HAP-1 (cell line): ENCODE data around the gene ABHD6.
A peak's percentile ranks its signal among the peaks of the same experiment; 100 is the strongest.
"Not testable (repeated sequence)": the region's sequence is repeated elsewhere in the genome, so short reads cannot be mapped to it uniquely, and the experiment has no call there.

ENCODE experiments used
- DNase-seq, 2 experiments: peaks; one replicate each; pipeline ENCODE4 v3.0.0-alpha.2; 2016 to 2020; ENCODE audit warnings: low spot score in 2 of 2
- H3K27me3 ChIP-seq: fragments of 250-450 bp; sonication (Bioruptor Pico); 2 replicates; pipeline ENCODE4 v1.5.1; 2020; ENCODE audit warnings: low read depth, mild to moderate bottlenecking, moderate library complexity
- H3K36me3 ChIP-seq: fragments of 250-450 bp; sonication (Bioruptor Pico); replicated peaks from 2 replicates; pipeline ENCODE4 v1.5.1; 2020; ENCODE audit warnings: mild to moderate bottlenecking
- H3K4me1 ChIP-seq: fragments of 250-450 bp; sonication (Bioruptor Pico); 2 replicates; pipeline ENCODE4 v1.5.1; 2020; ENCODE audit warnings: mild to moderate bottlenecking
- H3K4me3 ChIP-seq: fragments of 250-450 bp; sonication (Bioruptor Pico); 2 replicates; pipeline ENCODE4 v1.5.1; 2020; ENCODE audit warnings: mild to moderate bottlenecking, moderate library complexity
- H3K9me3 ChIP-seq: fragments of 250-450 bp; sonication (Bioruptor Pico); 2 replicates; pipeline ENCODE4 v1.5.1; 2020; ENCODE audit warnings: mild to moderate bottlenecking, moderate library complexity
- in situ Hi-C: fragments of 300-500 bp; cut with MboI; formaldehyde crosslinking; loops from 3 replicates; pipeline ENCODE4 v1.14.3; 2020; ENCODE audit warnings: low sequenced_read_pairs, inconsistent platforms, mixed read lengths

Gene ABHD6

GRCh38 chr3:58288964-58289613 is 51.5 kb downstream of the ABHD6 start:
- H3K9me3 ChIP-seq, H3K27me3 ChIP-seq, H3K36me3 ChIP-seq, H3K4me3 ChIP-seq, DNase-seq, in situ Hi-C loops, H3K4me1 ChIP-seq: not testable (repeated sequence)

GRCh38 chr3:58290446-58290845 is 52.9 kb downstream of the ABHD6 start:
- H3K9me3 ChIP-seq, H3K36me3 ChIP-seq, H3K4me3 ChIP-seq, DNase-seq, H3K4me1 ChIP-seq, in situ Hi-C loops, H3K27me3 ChIP-seq: not testable (repeated sequence)

DNA sequence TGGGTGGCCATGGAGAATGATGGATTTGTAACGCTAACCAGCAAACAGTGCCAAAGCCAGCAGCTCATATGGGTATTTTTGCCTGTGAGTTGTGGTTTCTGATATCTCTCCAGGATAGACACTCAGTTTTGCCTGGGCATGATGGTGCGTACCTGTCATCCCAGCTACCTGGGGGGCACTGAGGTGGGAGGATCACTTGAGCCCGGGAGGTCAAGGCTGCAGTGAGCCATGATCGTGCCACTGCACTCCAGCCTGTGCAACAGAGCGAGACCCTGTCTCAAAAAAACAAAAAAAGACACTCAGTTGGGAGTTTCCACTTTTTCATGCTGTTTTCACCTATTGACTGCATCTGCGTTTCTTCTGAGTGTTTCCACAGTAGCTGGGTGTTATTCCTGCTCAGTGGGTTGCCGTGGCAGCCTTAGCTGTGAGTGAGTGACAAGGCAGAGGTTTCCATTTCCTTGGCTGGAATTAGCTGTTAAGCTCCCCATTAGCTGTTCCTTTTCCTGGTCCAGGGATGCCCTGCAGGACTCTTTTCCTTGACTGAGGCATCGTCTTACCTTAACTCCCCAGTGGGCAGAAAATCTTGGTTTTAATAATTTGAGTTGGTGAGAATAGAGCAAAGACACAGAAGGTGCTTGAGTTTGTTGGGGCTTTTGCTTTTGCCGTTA is 54.2 kb downstream of the ABHD6 start:
- H3K9me3 ChIP-seq: no peaks in the 10 kb centered on the region
- H3K4me1 ChIP-seq: no peaks in the 10 kb centered on the region
- in situ Hi-C loops: no loop called here
- no peaks in the 10 kb centered on the region for H3K27me3 ChIP-seq
- H3K36me3 ChIP-seq: no peaks in the 10 kb centered on the region
- no peak overlapping the region for H3K4me3 ChIP-seq
- no peak for DNase-seq

DNA sequence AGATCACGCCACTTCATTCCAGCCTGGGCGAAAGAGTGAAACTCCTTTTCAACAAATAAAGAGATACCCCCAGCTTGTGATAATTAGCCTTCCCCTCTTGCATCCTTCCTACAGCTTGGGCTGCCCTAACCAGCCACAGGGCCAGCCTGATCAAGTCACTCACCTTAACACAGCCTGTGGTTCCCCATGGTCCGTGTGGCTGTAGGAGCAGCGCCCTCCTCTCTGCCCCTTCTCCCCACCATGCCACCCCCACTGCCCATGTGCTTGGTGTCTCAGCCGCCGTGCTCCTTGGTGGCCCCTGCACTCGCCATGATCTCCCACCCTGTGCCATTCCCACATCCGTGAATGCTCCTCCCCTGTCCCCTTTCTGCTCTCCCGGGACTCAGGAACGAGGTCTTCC is 55.3 kb downstream of the ABHD6 start:
- no peak for DNase-seq
- H3K27me3 ChIP-seq: no peaks in the 10 kb centered on the region
- in situ Hi-C loops: no loop called here
- H3K4me3 ChIP-seq: no peak overlapping the region
- H3K4me1 ChIP-seq: no peaks in the 10 kb centered on the region
- no peaks in the 10 kb centered on the region for H3K36me3 ChIP-seq
- no peaks in the 10 kb centered on the region for H3K9me3 ChIP-seq

DNA sequence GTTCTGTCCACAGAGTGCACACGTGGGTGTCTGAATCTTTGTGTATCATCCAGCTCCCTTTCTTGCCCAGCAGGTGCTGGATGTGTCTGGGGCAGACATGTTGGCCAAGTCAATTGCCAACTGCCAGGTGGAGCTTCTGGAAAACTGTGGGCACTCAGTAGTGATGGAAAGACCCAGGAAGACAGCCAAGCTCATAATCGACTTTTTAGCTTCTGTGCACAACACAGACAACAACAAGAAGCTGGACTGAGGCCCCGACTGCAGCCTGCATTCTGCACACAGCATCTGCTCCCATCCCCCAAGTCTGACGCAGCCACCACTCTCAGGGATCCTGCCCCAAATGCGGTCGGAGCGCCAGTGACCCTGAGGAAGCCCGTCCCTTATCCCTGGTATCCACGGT is 55.9 kb downstream of the ABHD6 start:
- in situ Hi-C loops: no loop called here
- H3K27me3 ChIP-seq: no peaks in the 10 kb centered on the region
- no peak overlapping the region for H3K4me3 ChIP-seq
- DNase-seq: no peak
- H3K36me3 ChIP-seq: no peaks in the 10 kb centered on the region
- no peaks in the 10 kb centered on the region for H3K4me1 ChIP-seq
- H3K9me3 ChIP-seq: no peaks in the 10 kb centered on the region

- DNase-seq: no peak
- Histone ChIP-seq H3K4me1 (no peaks in the 10 kb centered on the region), H3K27me3 (peaks cover 6% of the 10 kb centered on the region; the same call in 1 of the 2 replicates), H3K36me3 (no peaks in the 10 kb centered on the region), H3K9me3 (no peaks in the 10 kb centered on the region), H3K4me3 (no peak overlapping the region)
- in situ Hi-C loops: no loop called here
These were observed 58.7 kb downstream of the ABHD6 start for GRCh38 chr3:58296269-58296668.

DNA sequence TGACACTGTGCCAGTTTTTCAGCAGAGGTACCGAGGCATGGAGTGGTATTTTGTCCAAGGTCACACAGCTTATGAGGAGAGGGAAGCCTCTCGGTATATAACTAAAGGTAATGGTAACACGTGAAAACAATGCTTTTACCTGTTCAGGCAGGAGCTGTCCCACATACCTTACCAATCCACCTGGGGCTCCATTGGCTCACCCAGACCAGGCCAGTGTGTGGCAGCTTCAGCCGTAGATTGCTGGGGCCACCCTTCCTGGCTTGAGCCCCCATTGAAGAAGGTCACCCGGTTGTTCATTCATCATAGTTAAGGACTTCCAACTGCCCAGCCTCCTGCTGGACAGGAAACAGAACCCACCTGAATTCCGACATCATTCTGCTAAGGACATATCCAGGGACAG is 59.3 kb downstream of the ABHD6 start:
- H3K9me3 ChIP-seq: 0 out of 2 replicates have a peak, but pooled peaks cover 2% of the 10 kb centered on the region
- peaks cover 10% of the 10 kb centered on the region; the same call in 1 of the 2 replicates for H3K27me3 ChIP-seq
- in situ Hi-C loops: no loop called here
- DNase-seq: no peak
- no peak overlapping the region for H3K4me3 ChIP-seq
- H3K4me1 ChIP-seq: no peaks in the 10 kb centered on the region
- no peaks in the 10 kb centered on the region for H3K36me3 ChIP-seq

GRCh38 chr3:58298190-58298589 is 60.6 kb downstream of the ABHD6 start:
- Histone ChIP-seq H3K4me1 (no peaks in the 10 kb centered on the region), H3K9me3 (0 out of 2 replicates have a peak, but pooled peaks cover 2% of the 10 kb centered on the region), H3K36me3 (no peaks in the 10 kb centered on the region), H3K27me3 (peaks cover 10% of the 10 kb centered on the region; the same call in 1 of the 2 replicates), H3K4me3 (no peak overlapping the region)
- DNase-seq: no peak
- in situ Hi-C loops: no loop called here

DNA sequence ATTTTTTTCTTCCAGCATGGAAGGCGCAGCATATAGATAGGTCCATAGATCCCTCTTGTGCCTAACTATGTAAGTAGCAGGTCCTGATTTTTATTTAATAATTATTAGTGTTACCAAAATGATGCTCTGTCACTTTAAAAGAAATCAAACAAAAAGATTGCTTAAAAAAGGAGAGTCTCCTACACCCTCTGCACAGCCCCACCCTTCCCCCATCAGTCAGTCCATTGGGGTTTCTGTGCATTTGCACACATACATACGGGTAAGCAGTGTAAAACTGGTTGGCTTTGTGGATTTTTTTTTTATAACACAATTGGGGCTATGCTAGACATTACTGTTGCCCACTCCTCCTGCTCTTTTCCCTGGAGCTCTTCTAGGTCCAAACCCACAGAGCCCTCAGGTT is 61.5 kb downstream of the ABHD6 start:
- Histone ChIP-seq H3K9me3 (0 out of 2 replicates have a peak, but pooled peaks cover 2% of the 10 kb centered on the region), H3K36me3 (no peaks in the 10 kb centered on the region), H3K27me3 (peaks cover 10% of the 10 kb centered on the region; the same call in 1 of the 2 replicates), H3K4me3 (no peak overlapping the region), H3K4me1 (no peaks in the 10 kb centered on the region)
- no peak for DNase-seq
- in situ Hi-C loops: no loop called here

GRCh38 chr3:58299839-58300516 is 62.4 kb downstream of the ABHD6 start:
- in situ Hi-C loops: loop anchor here (5.0 kb wide), 1 partner anchor 118 kb away; no protein-coding TSS in a partner anchor
- no peak for DNase-seq
- H3K4me3 ChIP-seq: no peak overlapping the region
- H3K4me1 ChIP-seq: no peaks in the 10 kb centered on the region
- H3K36me3 ChIP-seq: no peaks in the 10 kb centered on the region
- peaks cover 10% of the 10 kb centered on the region; the same call in 1 of the 2 replicates for H3K27me3 ChIP-seq
- 0 out of 2 replicates have a peak, but pooled peaks cover 2% of the 10 kb centered on the region for H3K9me3 ChIP-seq

GRCh38 chr3:58305882-58306711 is 68.5 kb downstream of the ABHD6 start, which contains the start of the genes HTD2 and RPP14:
Gene HTD2, plus strand, starts transcription at chr3:58306520. Its CDS starts 11,094 bp downstream, at chr3:58317614.
Gene RPP14, plus strand, starts transcription at chr3:58306245. Its CDS starts 4,085 bp downstream, at chr3:58310330.
- DNase-seq: peak; percentile 92 to 97
- Histone ChIP-seq H3K9me3 (0 out of 2 replicates have a peak, but pooled peaks cover 2% of the 10 kb centered on the region), H3K4me1 (peaks cover 6% of the 10 kb centered on the region; the same call in 1 of the 2 replicates), H3K4me3 (peak within 1 kb of the TSS; percentile 79), H3K36me3 (peaks cover 23% of the 10 kb centered on the region), H3K27me3 (peaks cover 4% of the 10 kb centered on the region; the same call in 1 of the 2 replicates)
- in situ Hi-C loops: no loop called here

DNA sequence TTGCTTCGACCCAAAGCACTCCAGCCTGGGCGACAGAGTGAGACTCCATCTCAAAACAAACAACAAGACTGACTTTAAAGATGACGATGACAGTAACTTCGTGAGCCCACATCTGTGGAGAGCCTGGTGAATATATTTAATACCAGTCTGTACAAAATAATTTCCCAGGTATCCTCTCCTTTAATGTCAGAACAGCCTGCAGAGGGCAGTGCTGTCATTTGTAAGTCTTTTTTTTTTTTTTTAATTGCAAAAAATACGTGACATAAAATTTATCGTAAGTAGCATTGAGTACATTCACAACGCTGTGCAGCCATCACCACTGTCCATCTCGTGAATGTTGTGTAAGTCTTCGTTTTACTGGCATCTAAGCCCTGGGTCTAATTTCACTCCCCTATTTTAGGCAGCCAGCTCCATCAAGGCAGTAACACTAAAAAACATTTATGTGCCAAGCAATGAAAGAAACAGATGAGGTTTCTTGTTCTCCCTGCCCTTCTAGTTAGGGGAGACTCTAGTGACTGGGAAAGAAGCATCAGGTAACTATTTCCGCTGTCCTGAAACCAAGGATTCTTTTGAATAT is 70.1 kb downstream of the ABHD6 start:
- Histone ChIP-seq H3K36me3 (peaks cover 38% of the 10 kb centered on the region), H3K9me3 (no peaks in the 10 kb centered on the region), H3K4me1 (peaks cover 6% of the 10 kb centered on the region; the same call in 1 of the 2 replicates), H3K27me3 (no peaks in the 10 kb centered on the region), H3K4me3 (peak overlapping the region; percentile 79)
- DNase-seq: peak in 1 of 2 experiments; percentile 44
- in situ Hi-C loops: no loop called here

DNA sequence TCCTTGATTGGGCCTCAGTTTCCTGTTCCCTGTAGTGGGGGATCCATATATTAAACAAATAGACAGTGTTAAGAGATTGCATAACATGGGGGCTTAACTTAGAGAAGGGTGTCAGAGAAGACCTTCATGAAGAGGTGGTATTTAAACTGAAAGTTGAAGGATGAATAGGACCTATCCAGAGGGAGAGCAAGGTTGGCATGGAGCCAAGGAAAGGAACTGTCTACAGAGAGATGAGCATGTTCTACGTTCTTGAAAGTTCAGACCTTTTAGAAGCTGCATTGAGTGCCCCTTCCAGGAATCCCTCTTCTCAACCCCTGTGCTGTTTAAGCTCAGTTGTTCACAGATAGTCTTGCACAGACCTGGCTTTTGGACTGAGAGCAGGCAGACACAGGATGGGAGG is 71.1 kb downstream of the ABHD6 start:
- Histone ChIP-seq H3K36me3 (peaks cover 48% of the 10 kb centered on the region), H3K27me3 (no peaks in the 10 kb centered on the region), H3K9me3 (no peaks in the 10 kb centered on the region), H3K4me3 (no peak overlapping the region), H3K4me1 (peaks cover 6% of the 10 kb centered on the region; the same call in 1 of the 2 replicates)
- in situ Hi-C loops: no loop called here
- DNase-seq: peak in 1 of 2 experiments; percentile 28
